Hepatocyte (in vitro differentiated cells): ENCODE data around the gene NUP214.

Source experiments
- EZH2 ChIP-seq: fragments of 200-600 bp; sonication (generic); IDR thresholded peaks from 2 replicates; pipeline ENCODE4 v1.6.1; 2016; ENCODE audit warnings: antibody characterized with exemption, mild to moderate bottlenecking, borderline replicate concordance
- TF ChIP-seq, protein P1 (sequence below): fragments of 200-600 bp; sonication (generic); IDR thresholded peaks from 2 replicates; pipeline ENCODE4 v1.5.1; 2016; ENCODE audit warnings: antibody characterized with exemption, mild to moderate bottlenecking; ENCODE audit not compliant: poor library complexity

- no peak for TF ChIP-seq EZH2
- TF ChIP-seq, protein P1, sequence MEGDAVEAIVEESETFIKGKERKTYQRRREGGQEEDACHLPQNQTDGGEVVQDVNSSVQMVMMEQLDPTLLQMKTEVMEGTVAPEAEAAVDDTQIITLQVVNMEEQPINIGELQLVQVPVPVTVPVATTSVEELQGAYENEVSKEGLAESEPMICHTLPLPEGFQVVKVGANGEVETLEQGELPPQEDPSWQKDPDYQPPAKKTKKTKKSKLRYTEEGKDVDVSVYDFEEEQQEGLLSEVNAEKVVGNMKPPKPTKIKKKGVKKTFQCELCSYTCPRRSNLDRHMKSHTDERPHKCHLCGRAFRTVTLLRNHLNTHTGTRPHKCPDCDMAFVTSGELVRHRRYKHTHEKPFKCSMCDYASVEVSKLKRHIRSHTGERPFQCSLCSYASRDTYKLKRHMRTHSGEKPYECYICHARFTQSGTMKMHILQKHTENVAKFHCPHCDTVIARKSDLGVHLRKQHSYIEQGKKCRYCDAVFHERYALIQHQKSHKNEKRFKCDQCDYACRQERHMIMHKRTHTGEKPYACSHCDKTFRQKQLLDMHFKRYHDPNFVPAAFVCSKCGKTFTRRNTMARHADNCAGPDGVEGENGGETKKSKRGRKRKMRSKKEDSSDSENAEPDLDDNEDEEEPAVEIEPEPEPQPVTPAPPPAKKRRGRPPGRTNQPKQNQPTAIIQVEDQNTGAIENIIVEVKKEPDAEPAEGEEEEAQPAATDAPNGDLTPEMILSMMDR = no peak
Measured at GRCh38 chr9:131087354-131087893, 38.0 kb upstream of the NUP214 start.
